SIG-M5 treated with dmso at 0.1 percent for 504 hours (cell line): ENCODE measurements around the gene TRPV4.

Experiments
- DNase-seq: peaks from one replicate; lab custom pipeline; 2025; ENCODE audit not compliant: unreplicated experiment; lab: John Stamatoyannopoulos, UW

Gene TRPV4

DNA sequence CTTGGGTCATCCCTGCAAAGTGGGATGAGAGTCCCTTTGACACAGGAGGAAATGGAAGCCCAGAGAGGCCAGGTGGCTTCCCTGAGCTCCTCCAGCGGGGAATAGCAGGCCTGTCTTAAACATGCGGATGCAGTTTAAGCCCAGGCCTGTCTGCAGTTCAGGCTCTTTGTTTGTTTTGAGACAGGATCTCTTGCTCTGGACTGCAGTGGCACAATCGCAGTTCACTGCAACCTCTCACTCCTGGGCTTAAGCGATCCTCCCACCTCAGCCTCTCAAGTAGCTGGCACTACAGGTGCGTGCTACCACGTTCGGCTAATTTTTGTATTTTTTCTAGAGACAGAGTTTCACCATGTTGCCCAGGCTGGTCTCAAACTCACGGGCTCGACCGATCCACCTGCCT lies 3.5 kb downstream of the TRPV4 start:
- DNase-seq = no peak

DNA sequence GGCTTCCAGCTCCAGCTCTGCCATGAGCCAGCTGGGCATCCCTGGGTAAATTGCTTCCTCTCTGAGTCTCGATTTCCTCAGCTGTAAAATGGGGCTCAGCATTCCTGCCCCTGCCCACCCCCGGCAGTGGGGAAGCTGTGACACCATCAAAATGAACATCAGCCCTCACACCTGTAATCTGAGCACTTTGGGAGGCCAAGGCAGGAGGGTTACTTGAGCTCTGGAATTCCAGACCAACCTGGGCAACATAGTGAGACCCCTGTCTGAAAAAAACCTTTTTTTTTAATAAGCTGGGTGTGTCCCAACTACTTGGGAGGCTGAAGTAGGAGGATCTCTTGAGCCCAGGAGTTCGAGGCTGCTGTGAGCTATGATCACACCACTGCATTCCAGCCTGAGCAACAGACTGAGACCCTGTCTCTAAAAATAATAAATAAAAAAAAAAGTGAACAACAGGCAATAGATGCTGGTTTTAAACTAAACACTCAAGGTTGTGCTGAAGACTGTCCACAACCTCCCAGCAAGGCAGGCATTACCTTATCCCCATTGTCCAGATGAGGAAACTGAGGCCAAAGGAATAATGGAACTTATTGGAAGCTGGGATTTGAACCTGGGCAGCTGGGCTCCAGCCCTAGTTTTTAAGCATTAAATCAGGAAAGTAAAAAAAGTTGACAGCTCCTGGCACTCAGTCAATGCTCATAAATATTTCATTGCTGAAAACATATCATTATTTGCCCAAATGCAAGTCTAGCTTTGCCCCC lies 4.3 kb downstream of the TRPV4 start:
- no peak for DNase-seq

GRCh38 chr12:109827566-109828550 lies 5.3 kb downstream of the TRPV4 start:
- peak; percentile 81 for DNase-seq

GRCh38 chr12:109827080-109827479 lies 6.1 kb downstream of the TRPV4 start:
- DNase-seq = no peak

GRCh38 chr12:109824731-109825130 lies 8.5 kb downstream of the TRPV4 start:
- no peak for DNase-seq

GRCh38 chr12:109822951-109823411 lies 10.2 kb downstream of the TRPV4 start:
- DNase-seq = no peak

GRCh38 chr12:109822416-109822815 lies 10.8 kb downstream of the TRPV4 start:
- DNase-seq = no peak

GRCh38 chr12:109821968-109822367 lies 11.2 kb downstream of the TRPV4 start:
- DNase-seq = no peak

DNA sequence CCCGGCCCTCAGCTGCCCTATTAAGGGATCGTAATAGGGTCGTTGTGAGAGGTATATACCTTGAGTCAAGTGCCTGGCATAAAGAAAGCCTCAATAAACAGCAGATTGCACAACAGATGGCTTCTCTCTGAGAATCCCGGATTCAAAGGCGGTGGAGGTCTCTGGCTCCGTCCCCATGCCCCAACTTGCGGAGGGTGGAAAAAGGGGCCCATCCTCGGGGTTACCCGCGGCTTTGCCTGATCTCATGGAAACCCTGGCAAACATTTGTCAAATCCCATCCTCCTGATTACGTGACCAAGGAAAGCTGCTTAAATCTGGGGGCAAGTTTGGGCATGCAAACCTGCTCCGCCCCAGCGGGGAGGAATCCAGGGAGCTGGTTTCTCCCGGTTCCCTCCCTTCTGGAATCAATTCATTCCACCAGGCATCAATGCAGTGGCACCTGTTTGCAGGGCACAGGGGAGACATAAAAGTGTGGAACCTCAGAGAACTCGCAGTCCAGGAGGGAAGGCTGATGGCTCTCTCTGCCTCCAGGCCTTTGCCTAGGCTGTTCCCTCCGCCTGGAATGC lies 12.3 kb downstream of the TRPV4 start:
- DNase-seq = no peak

DNA sequence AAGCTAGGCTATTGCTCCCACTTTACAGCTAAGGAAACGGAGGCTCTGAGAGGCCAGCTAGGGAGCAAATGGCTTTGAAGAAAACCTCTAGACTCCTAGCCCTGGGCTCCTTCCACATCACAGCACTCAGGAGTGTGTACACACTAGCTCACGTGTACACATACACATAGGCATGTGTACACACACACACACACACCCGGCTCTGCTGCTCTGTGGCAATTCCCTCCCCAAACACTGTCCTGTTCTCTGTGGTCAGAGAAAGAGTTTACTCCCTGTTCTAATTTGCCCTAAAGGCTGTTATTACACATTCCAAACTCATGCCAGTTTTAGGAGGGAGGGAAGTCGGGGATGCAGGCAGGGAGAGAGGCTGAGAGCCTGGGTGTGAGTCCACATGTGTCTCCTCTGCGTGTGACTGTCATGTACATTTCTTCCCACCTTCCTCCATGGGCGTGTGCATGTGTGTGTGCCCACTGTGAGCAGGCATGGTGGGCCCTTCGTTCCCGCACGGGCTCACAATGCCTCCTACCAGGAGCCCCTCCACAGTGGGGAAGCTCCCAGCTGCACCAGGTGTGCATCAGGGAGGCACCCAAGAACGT lies 14.2 kb downstream of the TRPV4 start:
- no peak for DNase-seq

DNA sequence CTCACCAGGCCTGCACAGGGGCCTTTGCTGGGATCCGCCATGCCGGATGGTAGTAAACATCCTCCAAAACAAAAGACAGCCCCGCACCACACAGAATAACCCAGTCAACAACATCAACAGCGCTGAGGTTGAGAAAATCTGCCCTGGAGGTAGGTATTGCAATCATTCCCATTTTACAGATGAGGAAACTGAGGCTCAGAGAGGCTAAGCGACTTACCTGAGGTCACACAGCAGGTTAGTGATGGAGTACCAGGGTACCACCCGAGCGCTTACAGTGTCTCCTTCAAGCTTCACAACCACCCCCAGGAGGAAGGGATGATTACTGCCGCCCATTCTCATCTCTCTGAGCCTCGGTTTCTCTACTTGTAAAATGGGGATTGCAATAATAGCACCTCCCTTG lies 14.9 kb downstream of the TRPV4 start:
- no peak for DNase-seq

- DNase-seq = no peak
Measured at GRCh38 chr12:109817627-109818231, 15.5 kb downstream of the TRPV4 start.

DNA sequence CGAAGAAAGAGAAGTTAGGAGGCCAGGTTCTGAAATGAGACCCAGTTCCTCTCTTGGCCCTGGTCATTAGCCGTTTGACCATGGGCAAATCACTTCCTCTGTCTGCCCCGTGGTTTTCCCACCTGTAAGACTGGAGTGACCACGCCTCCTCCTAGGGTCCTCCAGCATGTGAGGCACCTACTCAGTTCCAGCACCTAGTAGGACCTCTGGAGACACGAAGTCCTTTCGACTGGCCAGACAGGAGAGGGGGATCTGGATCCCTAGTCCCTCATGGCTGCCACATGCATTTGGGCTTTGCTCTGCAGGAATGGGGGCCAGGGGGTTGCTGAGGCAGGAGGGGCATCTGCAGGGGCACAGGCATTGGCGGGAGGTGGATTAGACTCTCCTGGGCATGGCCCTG lies 16.3 kb downstream of the TRPV4 start:
- DNase-seq = no peak

GRCh38 chr12:109815757-109816617 lies 17.2 kb downstream of the TRPV4 start:
- no peak for DNase-seq

GRCh38 chr12:109815225-109815624 lies 18.0 kb downstream of the TRPV4 start:
- no peak for DNase-seq

DNA sequence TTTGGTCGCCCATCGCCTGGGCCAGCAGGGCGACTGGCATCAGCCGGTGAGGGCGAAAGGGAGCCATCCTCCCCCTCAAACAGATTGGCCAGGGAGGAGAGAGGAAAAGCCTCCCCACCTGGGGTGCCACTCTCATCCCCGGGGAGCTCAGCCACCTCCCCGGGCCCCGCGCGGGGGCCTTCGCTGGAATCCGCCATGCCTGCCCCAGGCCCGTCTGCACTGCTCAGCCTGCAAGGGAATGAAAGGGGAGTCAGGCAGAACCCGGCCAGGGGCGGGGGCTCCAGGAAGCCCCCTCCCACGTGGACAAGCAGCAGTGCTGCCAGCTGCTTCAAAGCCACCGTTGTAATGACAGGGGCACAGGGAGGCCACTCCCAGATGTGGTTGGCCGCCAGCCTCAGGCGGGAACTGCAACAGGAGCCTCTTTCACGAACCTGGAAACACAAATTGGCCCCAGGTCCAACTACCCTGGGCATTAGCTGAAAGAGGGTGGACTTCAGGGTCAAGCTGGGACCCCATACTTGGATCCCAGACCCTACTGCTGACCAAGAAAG lies 18.5 kb downstream of the TRPV4 start:
- no peak for DNase-seq

DNA sequence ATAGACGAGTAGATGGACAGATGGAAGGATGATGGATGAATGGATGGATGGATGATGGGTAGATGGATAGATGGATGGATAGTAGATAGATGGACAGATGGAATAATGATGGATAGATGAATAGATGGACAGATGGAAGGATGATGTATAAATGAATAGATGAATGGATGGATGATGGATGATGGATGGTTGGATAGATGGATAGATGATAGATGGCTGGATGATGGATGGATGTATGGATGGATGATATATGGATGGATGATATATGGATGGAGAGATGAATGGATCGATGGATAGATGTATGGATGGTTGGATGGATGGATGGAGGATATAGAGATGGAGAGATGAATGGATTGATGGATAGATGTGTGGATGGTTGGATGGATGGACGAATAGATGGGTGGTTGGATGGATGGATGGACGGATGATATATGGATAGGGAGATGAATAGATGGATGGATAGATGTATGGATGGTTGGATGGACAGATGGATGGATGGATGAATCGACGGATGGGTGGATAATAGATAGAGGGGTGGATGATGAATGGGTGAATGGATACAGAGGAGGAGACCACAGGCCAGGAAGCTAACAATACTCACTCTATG lies 19.3 kb downstream of the TRPV4 start:
- no peak for DNase-seq

- no peak for DNase-seq
Measured at GRCh38 chr12:109811624-109811995, 21.6 kb downstream of the TRPV4 start.

DNA sequence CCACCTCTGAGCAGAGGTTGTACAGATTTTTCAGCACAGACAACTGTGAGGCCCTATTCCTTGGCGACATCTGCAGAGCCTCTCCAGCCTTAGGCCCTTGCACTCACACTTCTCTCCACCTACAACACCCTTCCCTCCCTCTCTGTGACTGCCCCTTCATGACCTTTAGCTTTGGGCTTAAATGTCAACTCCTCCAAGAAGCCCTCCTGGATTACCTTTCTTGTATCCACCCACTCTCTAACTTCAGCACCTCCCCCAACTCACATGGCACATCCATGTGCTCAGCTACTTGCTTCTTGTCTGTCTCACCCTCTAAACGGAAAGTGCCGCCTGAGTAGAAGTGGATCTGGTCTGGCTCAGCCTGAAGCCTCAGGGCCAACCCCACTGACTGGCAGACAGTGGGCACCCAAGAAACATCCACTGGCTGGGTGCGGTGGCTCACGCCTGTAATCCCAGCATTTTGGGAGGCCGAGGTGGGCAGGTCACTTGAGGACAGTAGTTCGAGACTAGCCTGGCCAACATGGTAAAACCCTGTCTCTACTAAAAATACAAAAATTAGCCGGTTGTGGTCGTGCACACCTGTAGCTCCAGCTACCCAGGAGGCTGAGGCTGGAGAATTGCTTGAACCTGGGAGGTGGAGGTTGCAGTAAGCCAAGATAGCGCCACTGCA lies 22.1 kb downstream of the TRPV4 start:
- no peak for DNase-seq
